Measurements from ENCODE around the gene AARS2.
"Not testable (repeated sequence)": the region's sequence is repeated elsewhere in the genome, so short reads cannot be mapped to it uniquely, and the experiment has no call there.

AARS2 gene

GRCh38 chr6:44312901-44313788, at the start of gene AARS2:
TSS of gene AARS2 (minus strand) at chr6:44313347. CDS start at chr6:44313323, 24 bp downstream.
- DNase-seq: peak; percentile 35

DNA sequence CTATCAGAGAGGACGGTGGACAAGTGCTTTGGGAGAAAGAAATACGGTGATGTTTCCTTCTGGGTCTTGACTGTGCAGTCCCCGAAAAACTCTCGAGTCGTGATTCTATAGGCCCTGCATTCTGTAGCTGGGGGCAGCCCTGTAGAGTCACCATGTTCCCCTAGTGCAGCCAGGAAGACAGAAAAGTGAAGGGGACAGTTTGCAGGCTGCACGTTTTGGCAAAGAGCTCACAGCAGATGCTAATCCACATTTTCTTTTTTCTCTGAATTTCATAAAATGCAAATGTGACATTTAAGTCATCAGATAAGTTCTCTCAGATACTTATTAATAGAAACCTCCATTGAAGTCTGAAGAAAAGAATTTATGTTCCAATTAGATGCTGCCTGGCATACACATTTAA, 48.8 kb upstream of the AARS2 start:
- no peak for DNase-seq

DNA sequence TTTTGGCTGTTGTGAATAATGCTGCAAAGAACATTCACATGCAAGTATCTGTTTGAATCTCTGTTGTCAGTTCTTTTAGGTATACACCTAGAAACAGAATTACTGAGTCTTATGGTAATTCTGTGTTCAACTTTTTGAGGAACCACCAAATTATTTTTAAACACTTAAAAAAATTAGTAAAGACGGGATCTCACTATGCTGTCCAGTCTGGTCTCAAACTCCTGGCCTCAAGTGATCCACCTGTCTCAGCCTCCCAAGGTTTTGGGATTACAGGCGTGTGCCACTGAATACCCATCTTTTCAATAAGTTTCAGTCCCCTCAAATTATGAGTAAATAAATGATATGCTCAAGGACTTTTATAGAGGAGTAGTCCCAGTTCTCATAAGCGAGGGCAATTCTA, 46.8 kb upstream of the AARS2 start:
- DNase-seq: no peak

GRCh38 chr6:44356487-44356886, 43.3 kb upstream of the AARS2 start:
- no peak for DNase-seq

DNA sequence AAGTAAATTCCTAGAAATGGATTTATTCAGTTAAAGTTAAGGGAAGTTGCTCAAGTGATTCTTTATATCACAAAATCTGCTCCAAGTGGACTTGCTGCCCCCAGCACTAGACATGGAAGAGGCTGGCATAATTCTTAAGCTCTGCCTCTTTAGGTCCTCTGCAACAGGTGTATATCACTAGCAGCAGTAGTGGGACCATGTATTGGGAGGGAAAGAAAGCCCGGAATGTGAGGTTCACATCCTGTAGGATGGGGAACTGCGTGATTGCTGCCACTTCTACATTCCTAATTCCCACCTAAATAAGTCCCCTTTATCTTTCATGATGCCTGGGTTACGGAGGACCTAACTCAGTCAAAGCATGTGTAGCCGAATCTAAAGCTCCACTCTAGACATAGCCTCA, 42.5 kb upstream of the AARS2 start:
- no peak for DNase-seq

- no peak for DNase-seq
These were observed 40.2 kb upstream of the AARS2 start for GRCh38 chr6:44353336-44353735.

- DNase-seq: no peak
These were observed 39.1 kb upstream of the AARS2 start for GRCh38 chr6:44352259-44352658.

DNA sequence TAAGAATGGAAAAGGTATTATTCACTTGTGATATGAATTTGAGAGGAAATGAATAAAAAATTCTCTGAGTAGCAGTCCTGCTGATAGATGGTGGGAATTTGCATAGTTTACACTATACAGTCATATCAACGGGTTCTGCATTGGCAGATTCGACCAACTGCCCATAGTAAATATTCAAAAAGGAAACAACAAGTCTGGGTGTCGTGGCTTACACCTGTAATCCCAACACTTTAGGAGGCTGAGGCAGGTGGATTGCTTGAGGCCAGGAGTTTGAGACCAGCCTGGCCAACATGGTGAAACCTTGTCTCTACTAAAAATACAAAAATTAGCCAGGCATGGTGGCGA, 37.5 kb upstream of the AARS2 start:
- not testable (repeated sequence) for DNase-seq

GRCh38 chr6:44349904-44350649, 36.9 kb upstream of the AARS2 start:
- no peak for DNase-seq

- not testable (repeated sequence) for DNase-seq
These were observed 33.7 kb upstream of the AARS2 start for GRCh38 chr6:44346818-44347217.

DNA sequence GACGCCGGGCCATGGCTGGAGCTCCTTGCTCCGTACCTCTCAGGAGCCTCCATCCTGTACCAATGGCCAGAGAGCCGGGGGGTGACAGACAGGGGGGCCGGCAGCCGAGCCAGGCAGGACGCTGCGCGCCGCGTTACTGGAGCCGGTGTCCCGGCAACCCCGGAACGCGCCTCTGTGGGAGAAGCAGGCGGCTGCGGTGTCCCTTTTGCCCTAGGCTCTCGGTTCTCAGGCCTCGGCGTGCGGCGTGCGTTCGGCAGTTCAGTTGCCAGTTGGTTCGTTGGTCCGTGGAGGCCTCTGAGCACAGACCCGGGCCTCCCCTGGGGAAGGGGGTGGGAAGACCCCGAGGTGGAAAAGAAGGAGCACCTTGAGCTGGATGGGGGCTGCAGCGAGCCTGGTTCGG, 29.3 kb upstream of the AARS2 start, which contains the start of gene SPATS1:
TSS of gene SPATS1 (plus strand) at position 162 of the 400 bp plus-strand sequence. CDS start 446 bp downstream, outside the sequence.
- DNase-seq: no peak

GRCh38 chr6:44342052-44342451, 28.9 kb upstream of the AARS2 start:
- DNase-seq: no peak

DNA sequence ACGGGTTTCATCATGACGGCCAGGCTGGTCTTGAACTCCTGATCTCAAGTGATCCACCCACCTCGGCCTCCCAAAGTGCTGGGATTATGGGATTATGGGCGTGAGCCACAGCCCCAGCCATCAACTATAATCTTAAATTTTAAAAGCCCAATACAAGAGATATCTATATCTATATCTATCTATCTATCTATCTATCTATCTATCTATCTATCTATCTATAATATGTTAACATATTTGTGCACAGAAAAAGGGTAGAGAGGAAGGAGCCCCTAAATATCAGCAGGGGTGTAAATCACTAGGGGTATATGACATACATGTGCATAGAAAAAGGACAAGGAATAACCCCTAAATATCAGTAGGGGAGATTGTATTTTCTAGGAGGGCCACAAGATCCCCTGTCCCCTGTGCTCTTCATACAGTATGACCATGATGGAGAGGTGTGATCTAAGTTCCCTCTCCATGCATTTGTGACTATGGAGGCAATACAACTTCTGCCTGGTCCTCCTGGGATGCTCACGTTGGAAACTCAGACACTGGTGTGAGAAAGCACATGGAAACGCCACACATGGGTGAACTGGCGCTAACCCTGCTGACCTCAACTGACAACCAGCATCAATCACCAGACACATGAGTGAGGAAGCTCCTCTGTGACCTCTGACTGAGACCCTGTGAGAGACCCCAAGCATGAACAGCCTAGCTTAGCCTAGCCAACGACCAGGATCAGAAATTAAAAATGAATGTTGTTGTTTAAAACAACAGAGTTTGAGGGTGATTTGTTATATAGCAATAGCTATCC, 28.1 kb upstream of the AARS2 start:
- DNase-seq: no peak

- DNase-seq: no peak
These were observed 26.8 kb upstream of the AARS2 start for GRCh38 chr6:44339763-44340625.

- no peak for DNase-seq
These were observed 26.2 kb upstream of the AARS2 start for GRCh38 chr6:44339301-44339700.

DNA sequence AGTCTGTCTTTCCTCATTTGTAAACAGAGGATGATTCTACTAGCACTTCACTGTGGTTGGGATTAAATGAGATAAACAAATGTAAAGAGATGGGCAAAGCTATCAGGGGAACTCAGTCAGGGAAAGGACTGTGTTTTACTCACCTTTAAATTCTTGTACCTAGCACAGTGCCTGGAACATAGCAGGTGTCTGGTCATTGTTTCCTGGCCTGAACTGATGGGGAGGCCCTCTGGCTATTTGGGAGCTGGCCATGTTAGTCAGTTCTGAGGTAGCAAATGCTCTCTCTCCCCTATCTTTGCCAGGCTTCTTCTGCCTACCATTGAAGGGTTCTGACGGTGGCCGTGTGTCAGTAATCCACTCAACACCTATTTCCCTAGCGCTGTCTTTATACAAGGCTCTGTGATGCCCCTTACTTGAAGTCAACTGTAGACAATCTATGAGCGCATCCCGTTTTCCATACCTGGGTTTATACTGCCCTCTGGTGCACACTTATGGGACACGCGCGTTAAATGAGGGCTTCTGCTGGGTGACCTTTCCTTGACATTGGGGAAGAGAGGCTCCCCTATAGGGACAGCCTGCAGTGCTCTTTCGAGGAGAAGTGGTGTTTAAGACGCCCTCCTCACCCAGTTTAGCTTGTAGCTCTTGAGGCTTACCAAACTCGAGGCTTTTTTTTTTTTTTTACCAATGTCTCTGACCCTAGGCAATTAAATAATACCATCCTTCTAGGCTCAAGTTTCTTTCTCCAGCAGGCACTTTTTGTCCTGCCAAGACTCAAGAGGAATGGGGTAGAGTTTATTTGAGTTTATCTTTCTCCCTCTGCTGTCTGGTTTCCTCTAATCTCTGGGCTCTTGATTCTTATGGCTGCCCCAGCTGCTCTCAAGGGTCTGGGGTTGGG, 25.3 kb upstream of the AARS2 start:
- DNase-seq: peak; percentile 40

GRCh38 chr6:44335631-44336030, 22.5 kb upstream of the AARS2 start:
- no peak for DNase-seq

- no peak for DNase-seq
These were observed 20.8 kb upstream of the AARS2 start for GRCh38 chr6:44333942-44334341.

- DNase-seq: no peak
These were observed 20.2 kb upstream of the AARS2 start for GRCh38 chr6:44333273-44333919.

DNA sequence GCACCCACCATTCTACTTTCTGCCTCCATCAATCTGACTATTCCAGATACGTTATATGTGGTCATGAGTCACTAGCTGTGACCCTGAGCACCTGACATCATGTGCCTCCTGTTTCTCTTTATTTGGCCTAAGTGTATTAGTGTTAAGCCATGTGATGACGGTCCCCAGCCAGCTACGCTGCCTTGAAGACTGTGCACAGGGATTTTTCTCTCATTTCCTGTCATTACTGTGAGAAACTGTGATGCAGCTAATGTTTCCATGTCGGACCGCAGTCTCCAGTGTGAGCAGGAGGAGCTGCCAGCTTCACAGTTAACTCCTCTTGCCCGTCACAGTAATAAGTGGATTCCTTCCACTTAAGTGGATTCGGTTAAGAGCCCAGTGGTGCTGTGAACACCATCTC, 19.4 kb upstream of the AARS2 start:
- peak; percentile 56 for DNase-seq

GRCh38 chr6:44329858-44330257, 16.7 kb upstream of the AARS2 start:
- no peak for DNase-seq
